Activated naive CD8-positive, alpha-beta T cell treated with anti-CD3 and anti-CD28 coated beads, Interleukin-2, amount 50 U/mL, for 24 hours (primary cell): ENCODE data around the gene FBN1.

Experiments
- ATAC-seq: fragments of 150-1000 bp; cut with Tn5 transposase; one replicate; pipeline ENCODE4 v1.10.0; 2021
- DNase-seq: peaks from one replicate; pipeline ENCODE4 v3.0.0; 2021
- H3K27ac Mint-ChIP-seq: one replicate; pipeline ENCODE4 v1.8.0; 2021; ENCODE audit warnings: mild to moderate bottlenecking, mixed read lengths
- H3K27me3 Mint-ChIP-seq: one replicate; pipeline ENCODE4 v1.8.0; 2021; ENCODE audit warnings: mixed read lengths
- H3K36me3 Mint-ChIP-seq: one replicate; pipeline ENCODE4 v1.8.0; 2021; ENCODE audit warnings: low read depth, mixed read lengths
- H3K4me1 Mint-ChIP-seq: one replicate; pipeline ENCODE4 v1.8.0; 2021; ENCODE audit warnings: mixed read lengths
- H3K4me3 Mint-ChIP-seq: one replicate; pipeline ENCODE4 v1.8.0; 2021; ENCODE audit warnings: mild to moderate bottlenecking, moderate library complexity, mixed read lengths
- H3K9me3 Mint-ChIP-seq: one replicate; pipeline ENCODE4 v1.8.0; 2021; ENCODE audit warnings: mixed read lengths

The FBN1 gene

GRCh38 chr15:48466820-48467219, 178.7 kb downstream of the FBN1 start:
- no peak overlapping the region for H3K4me3 Mint-ChIP-seq
- H3K36me3 Mint-ChIP-seq, result no peaks in the 10 kb centered on the region
- H3K4me1 Mint-ChIP-seq, result no peaks in the 10 kb centered on the region
- H3K27ac Mint-ChIP-seq, result no peak overlapping the region
- ATAC-seq (no peak), DNase-seq (no peak)
- H3K27me3 Mint-ChIP-seq, result no peaks in the 10 kb centered on the region
- no peaks in the 10 kb centered on the region for H3K9me3 Mint-ChIP-seq

- Mint-ChIP-seq H3K4me3 (no peak overlapping the region), H3K27me3 (no peaks in the 10 kb centered on the region), H3K4me1 (no peaks in the 10 kb centered on the region), H3K36me3 (no peaks in the 10 kb centered on the region), H3K27ac (no peak overlapping the region), H3K9me3 (no peaks in the 10 kb centered on the region)
- no peak for ATAC-seq
- no peak for DNase-seq
These were observed 179.4 kb downstream of the FBN1 start for GRCh38 chr15:48466079-48466478.

GRCh38 chr15:48465410-48465809, 180.1 kb downstream of the FBN1 start:
- Mint-ChIP-seq H3K36me3 (no peaks in the 10 kb centered on the region), H3K9me3 (no peaks in the 10 kb centered on the region), H3K4me1 (no peaks in the 10 kb centered on the region), H3K27me3 (no peaks in the 10 kb centered on the region), H3K27ac (no peak overlapping the region), H3K4me3 (no peak overlapping the region)
- DNase-seq, result no peak
- ATAC-seq, result no peak

GRCh38 chr15:48463366-48463880, 182.1 kb downstream of the FBN1 start:
- Mint-ChIP-seq H3K27me3 (no peaks in the 10 kb centered on the region), H3K9me3 (no peaks in the 10 kb centered on the region), H3K36me3 (no peaks in the 10 kb centered on the region), H3K4me1 (no peaks in the 10 kb centered on the region), H3K27ac (no peak overlapping the region), H3K4me3 (no peak overlapping the region)
- ATAC-seq (no peak), DNase-seq (no peak)

- no peak overlapping the region for H3K4me3 Mint-ChIP-seq
- ATAC-seq, result no peak
- no peak overlapping the region for H3K27ac Mint-ChIP-seq
- no peaks in the 10 kb centered on the region for H3K9me3 Mint-ChIP-seq
- no peaks in the 10 kb centered on the region for H3K27me3 Mint-ChIP-seq
- no peaks in the 10 kb centered on the region for H3K4me1 Mint-ChIP-seq
- DNase-seq, result no peak
- no peaks in the 10 kb centered on the region for H3K36me3 Mint-ChIP-seq
These were observed 182.8 kb downstream of the FBN1 start for GRCh38 chr15:48462688-48463087.

GRCh38 chr15:48459571-48460442, 185.7 kb downstream of the FBN1 start:
- Mint-ChIP-seq H3K27ac (no peak overlapping the region), H3K4me1 (no peaks in the 10 kb centered on the region), H3K27me3 (no peaks in the 10 kb centered on the region), H3K4me3 (no peak overlapping the region), H3K9me3 (no peaks in the 10 kb centered on the region), H3K36me3 (no peaks in the 10 kb centered on the region)
- DNase-seq, result no peak
- no peak for ATAC-seq

GRCh38 chr15:48458876-48459275, 186.6 kb downstream of the FBN1 start:
- no peak for DNase-seq

GRCh38 chr15:48456134-48456533, 189.4 kb downstream of the FBN1 start:
- ATAC-seq (no peak), DNase-seq (no peak)
- Mint-ChIP-seq H3K27ac (no peak overlapping the region), H3K36me3 (no peaks in the 10 kb centered on the region), H3K4me1 (no peaks in the 10 kb centered on the region), H3K4me3 (no peak overlapping the region), H3K9me3 (no peaks in the 10 kb centered on the region), H3K27me3 (no peaks in the 10 kb centered on the region)

More at GRCh38 chr15:48458876-48459275, 186.6 kb downstream of the FBN1 start:
- no peaks in the 10 kb centered on the region for H3K27me3 Mint-ChIP-seq
- ATAC-seq, result no peak
- no peaks in the 10 kb centered on the region for H3K4me1 Mint-ChIP-seq
- H3K9me3 Mint-ChIP-seq, result no peaks in the 10 kb centered on the region
- H3K4me3 Mint-ChIP-seq, result no peak overlapping the region
- H3K36me3 Mint-ChIP-seq, result no peaks in the 10 kb centered on the region
- no peak overlapping the region for H3K27ac Mint-ChIP-seq

GRCh38 chr15:48451736-48452135, 193.8 kb downstream of the FBN1 start:
- no peak overlapping the region for H3K4me3 Mint-ChIP-seq
- no peak overlapping the region for H3K27ac Mint-ChIP-seq
- H3K27me3 Mint-ChIP-seq, result no peaks in the 10 kb centered on the region
- no peaks in the 10 kb centered on the region for H3K9me3 Mint-ChIP-seq
- ATAC-seq (no peak), DNase-seq (no peak)
- no peaks in the 10 kb centered on the region for H3K4me1 Mint-ChIP-seq
- no peaks in the 10 kb centered on the region for H3K36me3 Mint-ChIP-seq

GRCh38 chr15:48451241-48451640, 194.3 kb downstream of the FBN1 start:
- Mint-ChIP-seq H3K4me1 (no peaks in the 10 kb centered on the region), H3K27me3 (no peaks in the 10 kb centered on the region), H3K27ac (no peak overlapping the region), H3K36me3 (no peaks in the 10 kb centered on the region), H3K4me3 (no peak overlapping the region), H3K9me3 (no peaks in the 10 kb centered on the region)
- ATAC-seq, result no peak
- DNase-seq, result no peak

GRCh38 chr15:48449734-48450133, 195.8 kb downstream of the FBN1 start:
- no peak for ATAC-seq
- DNase-seq, result no peak
- H3K4me3 Mint-ChIP-seq, result no peak overlapping the region
- H3K36me3 Mint-ChIP-seq, result no peaks in the 10 kb centered on the region
- H3K27ac Mint-ChIP-seq, result no peak overlapping the region
- H3K4me1 Mint-ChIP-seq, result no peaks in the 10 kb centered on the region
- no peaks in the 10 kb centered on the region for H3K27me3 Mint-ChIP-seq
- H3K9me3 Mint-ChIP-seq, result no peaks in the 10 kb centered on the region

- Mint-ChIP-seq H3K27ac (no peak overlapping the region), H3K9me3 (no peaks in the 10 kb centered on the region), H3K36me3 (no peaks in the 10 kb centered on the region), H3K4me1 (no peaks in the 10 kb centered on the region), H3K4me3 (no peak overlapping the region), H3K27me3 (no peaks in the 10 kb centered on the region)
- ATAC-seq (no peak), DNase-seq (no peak)
These were observed 197.9 kb downstream of the FBN1 start for GRCh38 chr15:48447657-48448056.

- Mint-ChIP-seq H3K27ac (no peak overlapping the region), H3K4me1 (no peaks in the 10 kb centered on the region), H3K4me3 (no peak overlapping the region), H3K9me3 (no peaks in the 10 kb centered on the region), H3K27me3 (no peaks in the 10 kb centered on the region), H3K36me3 (no peaks in the 10 kb centered on the region)
- ATAC-seq (no peak), DNase-seq (no peak)
These were observed 198.5 kb downstream of the FBN1 start for GRCh38 chr15:48447058-48447457.

GRCh38 chr15:48442011-48442410, 203.5 kb downstream of the FBN1 start:
- no peak overlapping the region for H3K4me3 Mint-ChIP-seq
- H3K9me3 Mint-ChIP-seq, result no peaks in the 10 kb centered on the region
- ATAC-seq, result no peak
- H3K4me1 Mint-ChIP-seq, result no peaks in the 10 kb centered on the region
- no peak overlapping the region for H3K27ac Mint-ChIP-seq
- no peaks in the 10 kb centered on the region for H3K36me3 Mint-ChIP-seq
- DNase-seq, result no peak
- no peaks in the 10 kb centered on the region for H3K27me3 Mint-ChIP-seq

GRCh38 chr15:48440084-48440483, 205.4 kb downstream of the FBN1 start:
- ATAC-seq (no peak), DNase-seq (no peak)
- no peaks in the 10 kb centered on the region for H3K9me3 Mint-ChIP-seq
- H3K27me3 Mint-ChIP-seq, result no peaks in the 10 kb centered on the region
- H3K4me3 Mint-ChIP-seq, result no peak overlapping the region
- H3K4me1 Mint-ChIP-seq, result no peaks in the 10 kb centered on the region
- H3K36me3 Mint-ChIP-seq, result no peaks in the 10 kb centered on the region
- no peak overlapping the region for H3K27ac Mint-ChIP-seq
